OCI-LY1 (cell line): ENCODE data around the gene ANXA6.

Experiments
- H2AFZ ChIP-seq: fragments of 200-600 bp; sonication (generic), shearing (Covaris generic); 2 replicates; pipeline ENCODE4 v1.6.0; 2014; ENCODE audit warnings: antibody characterized with exemption, mild to moderate bottlenecking, low read length
- H3F3A ChIP-seq: fragments of 200-600 bp; sonication (generic), shearing (Covaris generic); 2 replicates; pipeline ENCODE4 v1.6.0; 2014; ENCODE audit warnings: mild to moderate bottlenecking, antibody characterized with exemption, low read length, moderate library complexity; ENCODE audit not compliant: insufficient read depth
- H3K27ac ChIP-seq: fragments of 200-600 bp; sonication (generic); 2 replicates; pipeline ENCODE4 v1.5.1; 2014; ENCODE audit warnings: low read length, mixed run types, mild to moderate bottlenecking, low read depth; ENCODE audit not compliant: poor library complexity, severe bottlenecking
- H3K27me3 ChIP-seq: fragments of 200-600 bp; sonication (generic); 2 replicates; pipeline ENCODE4 v1.6.0; 2014; ENCODE audit warnings: antibody characterized with exemption, mild to moderate bottlenecking, low read length, moderate library complexity; ENCODE audit not compliant: insufficient read depth
- H3K36me3 ChIP-seq: fragments of 200-600 bp; sonication (generic); 2 replicates; pipeline ENCODE4 v1.6.1; 2014; ENCODE audit warnings: mild to moderate bottlenecking, antibody characterized with exemption, low read length, moderate library complexity, mixed read lengths; ENCODE audit not compliant: insufficient read depth
- H3K4me1 ChIP-seq: fragments of 200-600 bp; sonication (generic); 2 replicates; pipeline ENCODE4 v1.5.1; 2014; ENCODE audit warnings: mild to moderate bottlenecking, low read length, moderate library complexity; ENCODE audit not compliant: insufficient read depth, severe bottlenecking
- H3K4me2 ChIP-seq: fragments of 200-600 bp; sonication (generic), shearing (Covaris generic); 2 replicates; pipeline ENCODE4 v1.6.1; 2014; ENCODE audit warnings: low read length
- H3K4me3 ChIP-seq: fragments of 200-600 bp; sonication (generic); 2 replicates; pipeline ENCODE4 v1.5.1; 2014; ENCODE audit warnings: low read length, low read depth, mild to moderate bottlenecking, mixed read lengths; ENCODE audit not compliant: poor library complexity, severe bottlenecking
- H3K79me2 ChIP-seq: fragments of 200-600 bp; shearing (Covaris generic); 2 replicates; pipeline ENCODE4 v1.6.1; 2016; ENCODE audit warnings: mixed run types, low read length, mixed read lengths; ENCODE audit not compliant: insufficient read depth
- H3K9ac ChIP-seq: fragments of 200-600 bp; sonication (generic), shearing (Covaris generic); 2 replicates; pipeline ENCODE4 v1.6.1; 2014; ENCODE audit warnings: mild to moderate bottlenecking, low read length, mixed read lengths
- H3K9me2 ChIP-seq: fragments of 200-600 bp; sonication (generic), shearing (Covaris generic); 2 replicates; pipeline ENCODE4 v1.6.1; 2014; ENCODE audit warnings: low read depth, mild to moderate bottlenecking, low read length, mixed read lengths
- H3K9me3 ChIP-seq: fragments of 200-600 bp; shearing (Covaris generic); 2 replicates; pipeline ENCODE4 v1.6.1; 2014; ENCODE audit warnings: low read length, mixed read lengths
- H4K20me1 ChIP-seq: fragments of 200-600 bp; sonication (generic), shearing (Covaris generic); 2 replicates; pipeline ENCODE4 v1.6.0; 2016; ENCODE audit warnings: mild to moderate bottlenecking, low read length; ENCODE audit not compliant: insufficient read depth
- EZH2 ChIP-seq: fragments of 200-600 bp; sonication (generic), shearing (Covaris generic); IDR thresholded peaks from 2 replicates; pipeline ENCODE4 v1.8.0; 2017; ENCODE audit warnings: borderline replicate concordance, mixed run types, mild to moderate bottlenecking, antibody characterized with exemption, low read length, moderate library complexity, mixed read lengths
- TF ChIP-seq, protein P1 (sequence below): fragments of 200-600 bp; sonication (generic), shearing (Covaris generic); IDR thresholded peaks from 2 replicates; pipeline ENCODE4 v1.5.1; 2017; ENCODE audit warnings: mild to moderate bottlenecking, antibody characterized with exemption, low read length, moderate library complexity, mixed read lengths

Gene ANXA6

DNA sequence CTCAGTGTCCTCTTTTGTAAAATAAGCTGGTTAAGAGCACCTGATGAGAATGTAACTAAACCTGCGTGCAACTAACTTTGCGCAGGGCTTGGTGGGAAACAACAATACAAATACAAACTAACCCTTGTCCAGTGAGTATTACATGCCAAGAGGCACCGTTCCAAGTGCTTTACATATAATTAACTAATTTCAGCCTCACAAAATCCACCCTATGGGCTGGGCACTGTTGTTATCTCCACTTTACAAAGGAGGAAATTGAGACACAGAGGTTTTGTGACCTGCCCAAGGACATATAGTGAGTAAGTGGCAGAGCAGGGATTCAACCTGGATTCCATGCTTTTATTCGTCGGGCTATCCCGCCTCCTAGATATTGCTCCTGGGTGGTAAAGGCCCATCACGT, 50.5 kb downstream of the ANXA6 start:
- Histone ChIP-seq H4K20me1 (no peaks in the 10 kb centered on the region), H3K9ac (no peak overlapping the region), H2AFZ (no peak overlapping the region)

DNA sequence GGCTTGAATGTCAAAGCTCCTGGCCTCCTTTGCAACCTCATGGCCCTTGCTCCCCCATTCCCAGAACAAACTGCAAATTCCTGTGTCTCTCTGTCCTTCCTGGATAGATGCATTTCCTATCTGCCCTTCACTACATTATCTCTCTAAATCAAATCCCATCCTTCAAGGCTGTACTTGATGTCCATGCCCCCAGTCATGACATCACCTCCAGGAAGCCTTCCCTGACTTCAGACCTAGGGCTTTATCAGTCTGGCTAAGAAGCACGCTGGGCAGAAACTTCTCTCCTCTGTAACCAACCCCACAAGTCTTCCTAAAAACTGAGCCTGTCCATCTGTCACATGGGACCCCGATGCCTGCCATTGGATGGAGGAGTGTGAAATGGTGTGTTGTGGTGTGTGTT, 51.1 kb downstream of the ANXA6 start:
- Histone ChIP-seq H3K27me3 (no peaks in the 10 kb centered on the region), H3K4me3 (no peak overlapping the region), H3K9ac (no peak overlapping the region), H3K4me2 (no peak overlapping the region), H3K27ac (no peak overlapping the region), H3F3A (no peaks in the 10 kb centered on the region), H3K4me1 (peaks cover 14% of the 10 kb centered on the region), H3K9me3 (no peaks in the 10 kb centered on the region), H3K9me2 (no peaks in the 10 kb centered on the region), H3K79me2 (no peaks in the 10 kb centered on the region), H4K20me1 (no peaks in the 10 kb centered on the region), H2AFZ (no peak overlapping the region), H3K36me3 (no peaks in the 10 kb centered on the region)
- TF ChIP-seq, protein P1, sequence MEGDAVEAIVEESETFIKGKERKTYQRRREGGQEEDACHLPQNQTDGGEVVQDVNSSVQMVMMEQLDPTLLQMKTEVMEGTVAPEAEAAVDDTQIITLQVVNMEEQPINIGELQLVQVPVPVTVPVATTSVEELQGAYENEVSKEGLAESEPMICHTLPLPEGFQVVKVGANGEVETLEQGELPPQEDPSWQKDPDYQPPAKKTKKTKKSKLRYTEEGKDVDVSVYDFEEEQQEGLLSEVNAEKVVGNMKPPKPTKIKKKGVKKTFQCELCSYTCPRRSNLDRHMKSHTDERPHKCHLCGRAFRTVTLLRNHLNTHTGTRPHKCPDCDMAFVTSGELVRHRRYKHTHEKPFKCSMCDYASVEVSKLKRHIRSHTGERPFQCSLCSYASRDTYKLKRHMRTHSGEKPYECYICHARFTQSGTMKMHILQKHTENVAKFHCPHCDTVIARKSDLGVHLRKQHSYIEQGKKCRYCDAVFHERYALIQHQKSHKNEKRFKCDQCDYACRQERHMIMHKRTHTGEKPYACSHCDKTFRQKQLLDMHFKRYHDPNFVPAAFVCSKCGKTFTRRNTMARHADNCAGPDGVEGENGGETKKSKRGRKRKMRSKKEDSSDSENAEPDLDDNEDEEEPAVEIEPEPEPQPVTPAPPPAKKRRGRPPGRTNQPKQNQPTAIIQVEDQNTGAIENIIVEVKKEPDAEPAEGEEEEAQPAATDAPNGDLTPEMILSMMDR, result no peak
- no peak for TF ChIP-seq EZH2

More for the DNA sequence above, 50.5 kb downstream of the ANXA6 start:
- no peaks in the 10 kb centered on the region for H3K9me2 ChIP-seq
- H3K79me2 ChIP-seq, result no peaks in the 10 kb centered on the region
- TF ChIP-seq EZH2, result no peak
- TF ChIP-seq, protein P1, result no peak
- peaks cover 14% of the 10 kb centered on the region for H3K4me1 ChIP-seq
- H3K27ac ChIP-seq, result no peak overlapping the region
- no peak overlapping the region for H3K4me3 ChIP-seq
- no peaks in the 10 kb centered on the region for H3F3A ChIP-seq
- H3K9me3 ChIP-seq, result no peaks in the 10 kb centered on the region
- H3K27me3 ChIP-seq, result no peaks in the 10 kb centered on the region
- no peaks in the 10 kb centered on the region for H3K36me3 ChIP-seq
- H3K4me2 ChIP-seq, result no peak overlapping the region

DNA sequence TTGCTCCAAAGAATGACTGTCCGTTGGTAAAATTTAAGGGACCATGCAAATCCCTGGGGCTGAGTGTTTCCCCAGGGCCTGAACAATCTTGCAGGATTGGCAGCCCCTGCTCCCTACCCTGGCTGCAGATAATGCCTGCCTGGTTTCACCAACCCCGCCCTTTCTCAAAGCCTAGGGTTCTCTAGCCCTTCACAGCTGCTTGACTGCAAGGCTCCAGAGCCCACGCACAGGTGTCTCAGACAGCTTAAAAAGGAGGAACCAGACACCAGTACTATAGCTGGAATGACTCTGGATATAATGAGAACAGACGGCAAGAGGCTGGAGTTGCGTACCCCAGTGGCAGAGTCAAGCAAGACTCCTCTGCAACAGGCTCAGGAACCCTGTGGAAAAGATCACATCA, 51.5 kb downstream of the ANXA6 start:
- no peak overlapping the region for H3K9ac ChIP-seq
- H4K20me1 ChIP-seq, result no peaks in the 10 kb centered on the region
- TF ChIP-seq, protein P1, result no peak
- TF ChIP-seq EZH2, result no peak
- H3K27ac ChIP-seq, result no peak overlapping the region
- no peaks in the 10 kb centered on the region for H3F3A ChIP-seq
- H3K4me3 ChIP-seq, result no peak overlapping the region
- no peaks in the 10 kb centered on the region for H3K36me3 ChIP-seq
- H3K4me2 ChIP-seq, result no peak overlapping the region
- no peaks in the 10 kb centered on the region for H3K79me2 ChIP-seq
- no peaks in the 10 kb centered on the region for H3K9me2 ChIP-seq
- peaks cover 10% of the 10 kb centered on the region for H3K4me1 ChIP-seq
- no peaks in the 10 kb centered on the region for H3K27me3 ChIP-seq
- no peaks in the 10 kb centered on the region for H3K9me3 ChIP-seq
- no peak overlapping the region for H2AFZ ChIP-seq
